GM20000 (cell line): ENCODE measurements around the gene UBC.
"Not testable (repeated sequence)": the region's sequence is repeated elsewhere in the genome, so short reads cannot be mapped to it uniquely, and the experiment has no call there.

Experiments
- DNase-seq: peaks from one replicate; pipeline ENCODE4 v3.0.0; 2012; ENCODE audit warnings: low spot score
- CTCF ChIP-seq: IDR thresholded peaks from 2 replicates; pipeline ENCODE4 v1.5.1; 2012; ENCODE audit warnings: mild to moderate bottlenecking, control low read depth; ENCODE audit errors: extremely low read depth, missing control alignments

Gene UBC

GRCh38 chr12:124929649-124930419 lies 15.4 kb upstream of the UBC start:
- TF ChIP-seq CTCF, result no peak
- DNase-seq, result no peak

- DNase-seq, result no peak
- TF ChIP-seq CTCF, result no peak
Observed at GRCh38 chr12:124928912-124929530, 14.6 kb upstream of the UBC start.

- DNase-seq, result no peak
Observed at GRCh38 chr12:124928095-124928911, 13.9 kb upstream of the UBC start.

GRCh38 chr12:124927201-124928094 lies 13.0 kb upstream of the UBC start:
- peak; percentile 74 for DNase-seq
- TF ChIP-seq CTCF, result no peak

More at GRCh38 chr12:124928095-124928911, 13.9 kb upstream of the UBC start:
- no peak for TF ChIP-seq CTCF

GRCh38 chr12:124925782-124926181 lies 11.3 kb upstream of the UBC start:
- DNase-seq, result not testable (repeated sequence)

GRCh38 chr12:124925117-124925516 lies 10.7 kb upstream of the UBC start:
- no peak for TF ChIP-seq CTCF
- DNase-seq, result no peak
